Tracheal epithelial cell (primary cell): ENCODE results near the gene EP400. TPM values are rescaled to one million over a fixed set of nuclear protein-coding genes. Genes with fewer than 3 reads are reported as not detected.

Experiments used
- total RNA-seq: library from RNA; depleted of rRNA; stranded (reverse); fragments of >200 nt; gene quantifications from 2 replicates; pipeline ENCODE4 v1.2.1, GENCODE V29; 2014

EP400 gene
- total RNA-seq = 6.0 and 9.6 TPM in 2 replicates

GRCh38 chr12:131949431-131950181 is at the start of gene EP400:
Gene EP400 (plus strand): TSS chr12:131949942. CDS start chr12:131960620, 10,678 bp downstream.

GRCh38 chr12:131928711-131929580 is 20.8 kb upstream of the EP400 start, which contains the start of gene PUS1:
Gene PUS1 (plus strand): TSS chr12:131929276. CDS start chr12:131929723, 447 bp downstream.

Other genes starting within 250 kb of the EP400 start
- 10.4 and 13.6 TPM in 2 replicates for gene SFSWAP, start 238.9 kb upstream of the EP400 start, total RNA-seq
- gene MMP17, start 121.5 kb upstream of the EP400 start, total RNA-seq = 4.0 and 8.7 TPM in 2 replicates
- gene ULK1, start 55.3 kb upstream of the EP400 start, total RNA-seq = 6.7 and 10.0 TPM in 2 replicates
- gene PUS1, start 20.7 kb upstream of the EP400 start, total RNA-seq = 13.6 and 14.0 TPM in 2 replicates
- gene DDX51, start 194.4 kb downstream of the EP400 start, total RNA-seq = 3.4 and 8.0 TPM in 2 replicates
- 11.7 and 18.3 TPM in 2 replicates for gene NOC4L, start 194.5 kb downstream of the EP400 start, total RNA-seq